Lower lobe of right lung (tissue), 2 donors: ENCODE measurements around the gene DYNC1LI2. TPM values are rescaled to one million over a fixed set of nuclear protein-coding genes. Genes with fewer than 3 reads are reported as not detected.

Source experiments
- ATAC-seq, 2 donors: fragments of 200-7000 bp; cut with Tn5 transposase; one replicate each; pipeline ENCODE4 v1.9.1; 2020 to 2022; ENCODE audit warnings: mild to moderate bottlenecking in 2 of 2, moderate library complexity in 2 of 2
- DNase-seq: peaks from one replicate; pipeline ENCODE4 v3.0.0-alpha.2; 2020
- H3K27ac ChIP-seq: fragments of 200-600 bp; one replicate; pipeline ENCODE4 v1.8.0; 2022
- H3K27me3 ChIP-seq: fragments of 200-600 bp; one replicate; pipeline ENCODE4 v1.8.0; 2022; ENCODE audit warnings: low read depth
- H3K36me3 ChIP-seq: fragments of 200-600 bp; one replicate; pipeline ENCODE4 v1.8.0; 2022; ENCODE audit warnings: mild to moderate bottlenecking
- H3K4me1 ChIP-seq: fragments of 200-600 bp; one replicate; pipeline ENCODE4 v1.8.0; 2022
- H3K4me3 ChIP-seq: fragments of 200-600 bp; one replicate; pipeline ENCODE4 v1.8.0; 2022; ENCODE audit warnings: mild to moderate bottlenecking
- H3K9me3 ChIP-seq: fragments of 200-600 bp; one replicate; pipeline ENCODE4 v1.8.0; 2022
- intact Hi-C: fragments of 100-400 bp; cut with DNase I; formaldehyde crosslinking; loops from one replicate; pipeline ENCODE4 v1.11.0; 2022
- total RNA-seq: library from RNA; stranded (reverse); fragmentation: NEBNext Ultra II Directional; extraction: Animal tissue kit (Norgen Biotek cat#: 25700); gene quantifications from one replicate; pipeline ENCODE4 v1.2.1, GENCODE V29; 2021
- TF ChIP-seq, protein P1 (sequence below): fragments of 200-600 bp; IDR thresholded peaks from one replicate; pipeline ENCODE4 v1.8.0; 2022; ENCODE audit warnings: antibody characterized with exemption, mild to moderate bottlenecking
- donor health status: DM: no; HTN: yes; CAD: no; lungs with severe emphysema.

Gene DYNC1LI2
- total RNA-seq, 1 donor from 2014 or later: 114 TPM

DNA sequence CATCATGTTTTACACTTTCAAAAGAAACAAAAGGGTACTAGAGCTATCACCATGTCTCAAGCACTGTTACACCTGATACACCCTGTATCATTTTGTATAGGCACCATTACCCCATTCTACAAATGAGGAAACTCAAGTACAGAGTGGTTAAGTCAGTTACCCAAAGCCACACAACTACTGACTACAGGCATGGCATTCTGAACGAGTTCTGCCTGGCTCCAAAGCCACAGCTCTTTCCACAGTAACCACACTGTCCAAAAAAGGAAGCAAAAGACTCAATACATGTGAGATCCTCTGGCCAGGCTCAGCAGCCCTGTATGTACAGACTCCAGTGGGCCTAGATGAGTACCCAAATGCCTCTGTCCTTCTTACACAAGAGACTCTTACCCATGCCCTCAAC lies 4.7 kb downstream of the DYNC1LI2 start:
- intact Hi-C loops: no loop called here
- Histone ChIP-seq H3K36me3 (peaks cover 75% of the 10 kb centered on the region), H3K4me3 (no peak overlapping the region), H3K4me1 (peaks cover 65% of the 10 kb centered on the region), H3K27me3 (no peaks in the 10 kb centered on the region), H3K9me3 (no peaks in the 10 kb centered on the region), H3K27ac (no peak overlapping the region)
- DNase-seq (peak; percentile 67), ATAC-seq (peak; percentile 15 to 62)
- TF ChIP-seq, protein P1, sequence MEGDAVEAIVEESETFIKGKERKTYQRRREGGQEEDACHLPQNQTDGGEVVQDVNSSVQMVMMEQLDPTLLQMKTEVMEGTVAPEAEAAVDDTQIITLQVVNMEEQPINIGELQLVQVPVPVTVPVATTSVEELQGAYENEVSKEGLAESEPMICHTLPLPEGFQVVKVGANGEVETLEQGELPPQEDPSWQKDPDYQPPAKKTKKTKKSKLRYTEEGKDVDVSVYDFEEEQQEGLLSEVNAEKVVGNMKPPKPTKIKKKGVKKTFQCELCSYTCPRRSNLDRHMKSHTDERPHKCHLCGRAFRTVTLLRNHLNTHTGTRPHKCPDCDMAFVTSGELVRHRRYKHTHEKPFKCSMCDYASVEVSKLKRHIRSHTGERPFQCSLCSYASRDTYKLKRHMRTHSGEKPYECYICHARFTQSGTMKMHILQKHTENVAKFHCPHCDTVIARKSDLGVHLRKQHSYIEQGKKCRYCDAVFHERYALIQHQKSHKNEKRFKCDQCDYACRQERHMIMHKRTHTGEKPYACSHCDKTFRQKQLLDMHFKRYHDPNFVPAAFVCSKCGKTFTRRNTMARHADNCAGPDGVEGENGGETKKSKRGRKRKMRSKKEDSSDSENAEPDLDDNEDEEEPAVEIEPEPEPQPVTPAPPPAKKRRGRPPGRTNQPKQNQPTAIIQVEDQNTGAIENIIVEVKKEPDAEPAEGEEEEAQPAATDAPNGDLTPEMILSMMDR: no peak

DNA sequence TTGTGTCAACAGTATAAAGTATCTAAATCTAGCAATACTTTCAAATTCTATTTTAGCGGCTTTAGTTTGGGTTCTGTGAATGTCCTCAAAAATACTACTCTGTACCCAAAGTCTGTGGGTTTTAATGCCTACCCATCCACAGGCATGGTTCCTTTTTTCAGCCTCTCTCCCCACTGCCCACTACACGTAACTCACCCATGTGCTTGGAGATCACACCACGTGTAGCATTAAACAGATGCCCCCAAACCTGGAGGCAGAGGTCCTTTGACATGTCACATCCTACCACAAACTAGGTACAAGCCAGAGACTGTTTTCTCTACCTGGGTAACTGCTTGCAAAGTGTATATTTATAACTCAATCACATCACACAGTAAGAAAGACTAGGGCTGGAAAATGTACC lies 5.4 kb downstream of the DYNC1LI2 start:
- no peak for DNase-seq
- TF ChIP-seq, protein P1: no peak
- Histone ChIP-seq H3K4me1 (peaks cover 72% of the 10 kb centered on the region), H3K27ac (no peak overlapping the region), H3K9me3 (no peaks in the 10 kb centered on the region), H3K36me3 (peaks cover 80% of the 10 kb centered on the region), H3K27me3 (no peaks in the 10 kb centered on the region), H3K4me3 (no peak overlapping the region)
- intact Hi-C loops: no loop called here
- no peak for ATAC-seq

DNA sequence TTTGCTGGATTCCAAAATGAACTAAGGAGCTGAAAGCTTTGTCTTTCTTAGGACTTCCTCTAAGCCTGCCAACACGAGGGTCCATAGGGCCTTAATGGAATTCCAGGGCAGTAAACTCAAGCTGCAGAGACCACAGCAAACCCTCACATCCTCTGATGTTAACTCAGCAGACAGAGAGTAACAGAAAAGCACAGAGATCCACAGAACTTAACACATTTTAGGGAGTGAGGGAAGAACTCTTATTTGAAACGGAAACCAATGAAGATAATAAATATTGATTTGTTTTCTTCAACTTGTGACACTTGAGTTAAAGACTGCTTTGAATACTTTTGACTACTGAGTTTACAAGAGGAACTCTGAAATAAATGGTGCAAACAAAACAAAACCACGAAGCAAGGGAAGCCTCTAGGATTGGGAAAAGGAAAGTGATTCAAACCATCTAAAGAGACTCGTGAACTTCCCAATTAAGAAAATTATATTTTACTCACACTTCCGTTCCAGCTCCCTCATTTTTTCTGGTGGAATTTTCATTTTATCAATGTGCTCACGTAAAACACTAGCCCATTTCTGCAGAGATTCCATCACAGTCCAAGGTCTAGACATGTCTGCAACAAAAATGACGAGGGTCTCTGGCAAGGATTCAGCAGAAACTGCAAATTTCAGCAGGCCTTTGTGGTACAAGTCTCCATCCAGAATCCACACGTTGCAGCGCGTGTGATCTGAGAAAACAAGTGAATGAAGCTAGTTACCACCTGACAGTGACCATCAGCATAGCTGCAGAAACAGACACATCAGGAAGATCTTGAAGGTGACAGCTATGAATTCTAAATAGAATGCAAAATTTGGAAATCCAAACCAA lies 9.2 kb downstream of the DYNC1LI2 start:
- Histone ChIP-seq H3K4me3 (no peak overlapping the region), H3K27me3 (no peaks in the 10 kb centered on the region), H3K9me3 (no peaks in the 10 kb centered on the region), H3K36me3 (peaks cover 95% of the 10 kb centered on the region), H3K27ac (peak overlapping the region; percentile 81), H3K4me1 (peaks cover 58% of the 10 kb centered on the region)
- TF ChIP-seq, protein P1: no peak
- no peak for ATAC-seq
- DNase-seq: no peak
- intact Hi-C loops: no loop called here

DNA sequence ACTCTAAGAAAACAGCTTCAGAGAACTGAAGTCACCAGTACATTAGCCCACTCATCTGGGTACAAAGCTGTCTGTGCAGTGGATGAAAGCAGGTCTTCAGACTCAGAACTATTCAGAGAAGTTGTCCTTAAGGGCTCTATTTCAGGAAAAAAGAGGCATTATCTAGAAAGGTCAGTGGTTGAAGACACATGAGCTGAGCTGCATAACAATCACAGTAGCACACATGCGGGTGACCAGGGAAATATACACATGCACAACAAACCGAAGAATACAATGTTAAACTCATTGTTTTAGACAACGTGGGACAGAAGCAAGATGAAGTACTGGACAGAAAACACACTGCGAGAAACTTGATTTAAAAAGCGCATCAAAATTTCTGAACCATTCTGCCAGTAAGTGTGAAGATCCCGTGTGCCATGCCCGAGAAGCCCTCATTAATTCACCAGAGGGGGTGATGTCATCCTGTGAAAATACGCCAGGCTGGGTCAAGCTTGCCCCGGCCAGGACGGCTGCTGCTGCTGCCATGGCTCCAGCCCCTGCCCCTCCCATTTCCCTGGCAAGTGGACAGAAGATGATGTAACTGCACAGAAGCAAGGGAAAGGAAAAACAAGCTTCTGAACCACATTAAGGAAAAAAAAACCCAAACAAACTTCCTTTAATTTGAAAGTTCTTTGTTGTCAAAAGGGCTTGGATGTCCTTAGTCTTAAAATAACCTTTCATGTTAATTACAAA lies 10.1 kb downstream of the DYNC1LI2 start:
- intact Hi-C loops: no loop called here
- TF ChIP-seq, protein P1: no peak
- Histone ChIP-seq H3K36me3 (peaks cover 94% of the 10 kb centered on the region), H3K4me3 (no peak overlapping the region), H3K27me3 (no peaks in the 10 kb centered on the region), H3K27ac (peak overlapping the region; percentile 81), H3K4me1 (peaks cover 52% of the 10 kb centered on the region), H3K9me3 (no peaks in the 10 kb centered on the region)
- ATAC-seq (peak; percentile 93 to 96), DNase-seq (peak; percentile 84)

DNA sequence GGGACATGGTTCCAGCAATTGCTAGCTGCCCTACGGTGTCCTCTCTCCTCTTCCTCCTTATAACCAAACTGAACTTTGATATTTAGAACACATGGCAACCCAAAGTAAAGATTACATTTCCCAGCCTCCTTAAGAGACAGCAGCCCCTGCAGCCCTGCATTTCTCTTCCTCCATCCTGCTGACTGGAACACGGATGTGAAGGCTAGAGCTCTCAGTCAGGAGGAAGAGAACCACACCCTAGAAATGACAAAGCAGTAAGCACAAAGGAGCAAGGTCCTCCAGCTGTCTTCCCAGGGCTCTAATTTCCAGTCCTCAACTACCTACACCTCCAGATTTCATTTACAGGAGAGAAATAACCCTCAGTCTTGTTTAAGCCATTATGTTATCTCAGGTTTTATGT lies 10.9 kb downstream of the DYNC1LI2 start:
- intact Hi-C loops: no loop called here
- Histone ChIP-seq H3K36me3 (peaks cover 94% of the 10 kb centered on the region), H3K9me3 (no peaks in the 10 kb centered on the region), H3K27me3 (no peaks in the 10 kb centered on the region), H3K27ac (peak overlapping the region; percentile 81), H3K4me3 (no peak overlapping the region), H3K4me1 (peaks cover 47% of the 10 kb centered on the region)
- ATAC-seq: peak; percentile 41 to 48
- TF ChIP-seq, protein P1: no peak
- DNase-seq: no peak
